ENCODE measurements around the gene RADIL. TPM values are rescaled to one million over a fixed set of nuclear protein-coding genes. Genes with fewer than 3 reads are reported as not detected.

RADIL gene
- total RNA-seq, 1 experiment from 2014 or later = 5.6 TPM

GRCh38 chr7:4929005-4929404, 45.5 kb upstream of the RADIL start:
- H3K27ac ChIP-seq (ENCODE audit: low read length) = no peak overlapping the region
- H2AFZ ChIP-seq (ENCODE audit: low read length) = no peak overlapping the region
- no TSS peak for BruUV-seq (replicated peaks)
- H3K27me3 ChIP-seq (ENCODE audit: low read length) = no peaks in the 10 kb centered on the region
- no peak overlapping the region for H3K4me3 ChIP-seq (ENCODE audit: low read length)
- intact Hi-C loops (cut with micrococcal nuclease) = no loop called here
- H3K36me3 ChIP-seq (ENCODE audit: low read depth, low read length) = no peaks in the 10 kb centered on the region
- POLR2A ChIA-PET (ENCODE audit: unreplicated experiment) = no interaction called here
- CTCF ChIA-PET = interaction anchor here (0.6 kb wide), 1 partner anchor 155 kb away, joined by 3 read pairs; no protein-coding TSS in a partner anchor
- H4K20me1 ChIP-seq (ENCODE audit: low read length) = no peaks in the 10 kb centered on the region
- no peaks in the 10 kb centered on the region for H3F3A ChIP-seq (ENCODE audit: low read length, unreplicated experiment)
- no peaks in the 10 kb centered on the region for H3K9me3 ChIP-seq (ENCODE audit: low read length)
- no peaks in the 10 kb centered on the region for H3K4me1 ChIP-seq (ENCODE audit: insufficient read depth, low read length)
- no peak overlapping the region for H3K9ac ChIP-seq (ENCODE audit: low read length)
- TF ChIP-seq EZH2 (IDR thresholded peaks at IDR 0.05; ENCODE audit: low read length, unreplicated experiment) (no peak), EZH2phosphoT487 (IDR thresholded peaks at IDR 0.05; ENCODE audit: borderline replicate concordance, low read length) (no peak), CTCF (conservative IDR thresholded peaks at IDR 0.05; ENCODE audit: low read depth, low read length) (no peak)
- no peak for DNase-seq
- no peak for ATAC-seq
- no peaks in the 10 kb centered on the region for H3K9me2 ChIP-seq (replicated peaks; ENCODE audit: low read length)
- H3K4me2 ChIP-seq (ENCODE audit: low read length) = no peak overlapping the region
- H3K79me2 ChIP-seq (ENCODE audit: low read length) = no peaks in the 10 kb centered on the region

GRCh38 chr7:4928445-4928844, 44.9 kb upstream of the RADIL start:
- no peak overlapping the region for H2AFZ ChIP-seq (ENCODE audit: low read length)
- ATAC-seq (no peak), DNase-seq (no peak)
- ChIA-PET CTCF (no interaction called here), POLR2A (ENCODE audit: unreplicated experiment) (no interaction called here)
- TF ChIP-seq EZH2phosphoT487 (IDR thresholded peaks at IDR 0.05; ENCODE audit: borderline replicate concordance, low read length) (no peak), EZH2 (IDR thresholded peaks at IDR 0.05; ENCODE audit: low read length, unreplicated experiment) (no peak), CTCF (conservative IDR thresholded peaks at IDR 0.05; ENCODE audit: low read depth, low read length) (no peak)
- H3K4me2 ChIP-seq (ENCODE audit: low read length) = no peak overlapping the region
- H3K27ac ChIP-seq (ENCODE audit: low read length) = no peak overlapping the region
- no peaks in the 10 kb centered on the region for H3F3A ChIP-seq (ENCODE audit: low read length, unreplicated experiment)
- no peak overlapping the region for H3K4me3 ChIP-seq (ENCODE audit: low read length)
- H3K27me3 ChIP-seq (ENCODE audit: low read length) = no peaks in the 10 kb centered on the region
- no peaks in the 10 kb centered on the region for H3K4me1 ChIP-seq (ENCODE audit: insufficient read depth, low read length)
- H3K9me3 ChIP-seq (ENCODE audit: low read length) = no peaks in the 10 kb centered on the region
- no peaks in the 10 kb centered on the region for H3K9me2 ChIP-seq (replicated peaks; ENCODE audit: low read length)
- H3K9ac ChIP-seq (ENCODE audit: low read length) = no peak overlapping the region
- no peaks in the 10 kb centered on the region for H3K79me2 ChIP-seq (ENCODE audit: low read length)
- BruUV-seq (replicated peaks) = no TSS peak
- H4K20me1 ChIP-seq (ENCODE audit: low read length) = no peaks in the 10 kb centered on the region
- intact Hi-C loops (cut with micrococcal nuclease) = no loop called here
- no peaks in the 10 kb centered on the region for H3K36me3 ChIP-seq (ENCODE audit: low read depth, low read length)

GRCh38 chr7:4919969-4920766, 36.7 kb upstream of the RADIL start:
- no peak for DNase-seq
- TF ChIP-seq EZH2 (IDR thresholded peaks at IDR 0.05; ENCODE audit: low read length, unreplicated experiment) (no peak), EZH2phosphoT487 (IDR thresholded peaks at IDR 0.05; ENCODE audit: borderline replicate concordance, low read length) (no peak), CTCF (conservative IDR thresholded peaks at IDR 0.05; ENCODE audit: low read depth, low read length) (no peak)
- Histone ChIP-seq H3K79me2 (ENCODE audit: low read length) (no peaks in the 10 kb centered on the region), H3K27ac (ENCODE audit: low read length) (no peak overlapping the region), H3K9me3 (ENCODE audit: low read length) (no peaks in the 10 kb centered on the region), H3F3A (ENCODE audit: low read length, unreplicated experiment) (no peaks in the 10 kb centered on the region), H3K4me2 (ENCODE audit: low read length) (no peak overlapping the region), H3K4me1 (ENCODE audit: insufficient read depth, low read length) (no peaks in the 10 kb centered on the region), H3K9ac (ENCODE audit: low read length) (no peak overlapping the region), H3K27me3 (ENCODE audit: low read length) (no peaks in the 10 kb centered on the region), H4K20me1 (ENCODE audit: low read length) (no peaks in the 10 kb centered on the region), H3K36me3 (ENCODE audit: low read depth, low read length) (no peaks in the 10 kb centered on the region), H3K9me2 (replicated peaks; ENCODE audit: low read length) (no peaks in the 10 kb centered on the region), H2AFZ (ENCODE audit: low read length) (no peak overlapping the region), H3K4me3 (ENCODE audit: low read length) (no peak overlapping the region)
- BruUV-seq (replicated peaks) = no TSS peak
- no peak for ATAC-seq
- POLR2A ChIA-PET (ENCODE audit: unreplicated experiment) = no interaction called here
- intact Hi-C loops (cut with micrococcal nuclease) = no loop called here
- CTCF ChIA-PET = no interaction called here

All from PC-3 (cell line).